Ishikawa (cell line): ENCODE results near the gene STX2.

ENCODE experiments used
- CEBPB ChIP-seq: IDR thresholded peaks from 2 replicates; pipeline ENCODE4 v1.6.1; 2012
- CREB1 ChIP-seq: IDR thresholded peaks from 2 replicates; pipeline ENCODE4 v1.6.1; 2012; ENCODE audit warnings: low read depth
- EP300 ChIP-seq: IDR thresholded peaks from 2 replicates; pipeline ENCODE4 v1.6.1; 2012; ENCODE audit warnings: borderline replicate concordance
- FOXM1 ChIP-seq: IDR thresholded peaks from 2 replicates; pipeline ENCODE4 v1.6.1; 2012; ENCODE audit warnings: low read depth, borderline replicate concordance
- MAX ChIP-seq: IDR thresholded peaks from 2 replicates; pipeline ENCODE4 v1.6.1; 2012
- RAD21 ChIP-seq: IDR thresholded peaks from 2 replicates; pipeline ENCODE4 v1.6.1; 2012; ENCODE audit warnings: low read depth
- REST ChIP-seq: IDR thresholded peaks from 2 replicates; pipeline ENCODE4 v1.6.1; 2012; ENCODE audit warnings: low read depth, mild to moderate bottlenecking
- TAF1 ChIP-seq: IDR thresholded peaks from 2 replicates; pipeline ENCODE4 v1.6.1; 2012; ENCODE audit warnings: low read depth, mild to moderate bottlenecking
- TCF12 ChIP-seq: IDR thresholded peaks from 2 replicates; pipeline ENCODE4 v1.6.1; 2012; ENCODE audit warnings: low read depth
- TEAD4 ChIP-seq: IDR thresholded peaks from 2 replicates; pipeline ENCODE4 v1.6.1; 2012
- USF1 ChIP-seq: IDR thresholded peaks from 2 replicates; pipeline ENCODE4 v1.6.1; 2012
- YY1 ChIP-seq: IDR thresholded peaks from 2 replicates; pipeline ENCODE4 v1.6.1; 2012; ENCODE audit warnings: low read depth
- ZBTB7A ChIP-seq: IDR thresholded peaks from 2 replicates; pipeline ENCODE4 v1.6.1; 2012; ENCODE audit warnings: low read depth

- TF ChIP-seq YY1 = no peak
- TF ChIP-seq EP300 = no peak
- TF ChIP-seq USF1 = no peak
- TF ChIP-seq MAX = no peak
- no peak for TF ChIP-seq TEAD4
- no peak for TF ChIP-seq TCF12
- no peak for TF ChIP-seq REST
- no peak for TF ChIP-seq TAF1
- TF ChIP-seq RAD21 = no peak
- no peak for TF ChIP-seq CEBPB
- TF ChIP-seq ZBTB7A = no peak
- TF ChIP-seq CREB1 = no peak
- TF ChIP-seq FOXM1 = no peak
Observed at GRCh38 chr12:130783110-130783715, 55.8 kb downstream of the STX2 start.
